ENCODE results near the gene ARHGAP18. TPM values are rescaled to one million over a fixed set of nuclear protein-coding genes. Genes with fewer than 3 reads are reported as not detected.

Gene ARHGAP18, protein sequence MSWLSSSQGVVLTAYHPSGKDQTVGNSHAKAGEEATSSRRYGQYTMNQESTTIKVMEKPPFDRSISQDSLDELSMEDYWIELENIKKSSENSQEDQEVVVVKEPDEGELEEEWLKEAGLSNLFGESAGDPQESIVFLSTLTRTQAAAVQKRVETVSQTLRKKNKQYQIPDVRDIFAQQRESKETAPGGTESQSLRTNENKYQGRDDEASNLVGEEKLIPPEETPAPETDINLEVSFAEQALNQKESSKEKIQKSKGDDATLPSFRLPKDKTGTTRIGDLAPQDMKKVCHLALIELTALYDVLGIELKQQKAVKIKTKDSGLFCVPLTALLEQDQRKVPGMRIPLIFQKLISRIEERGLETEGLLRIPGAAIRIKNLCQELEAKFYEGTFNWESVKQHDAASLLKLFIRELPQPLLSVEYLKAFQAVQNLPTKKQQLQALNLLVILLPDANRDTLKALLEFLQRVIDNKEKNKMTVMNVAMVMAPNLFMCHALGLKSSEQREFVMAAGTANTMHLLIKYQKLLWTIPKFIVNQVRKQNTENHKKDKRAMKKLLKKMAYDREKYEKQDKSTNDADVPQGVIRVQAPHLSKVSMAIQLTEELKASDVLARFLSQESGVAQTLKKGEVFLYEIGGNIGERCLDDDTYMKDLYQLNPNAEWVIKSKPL
- polyA plus RNA-seq (2012; ENCODE audit: missing spikeins), result 17.3 TPM

DNA sequence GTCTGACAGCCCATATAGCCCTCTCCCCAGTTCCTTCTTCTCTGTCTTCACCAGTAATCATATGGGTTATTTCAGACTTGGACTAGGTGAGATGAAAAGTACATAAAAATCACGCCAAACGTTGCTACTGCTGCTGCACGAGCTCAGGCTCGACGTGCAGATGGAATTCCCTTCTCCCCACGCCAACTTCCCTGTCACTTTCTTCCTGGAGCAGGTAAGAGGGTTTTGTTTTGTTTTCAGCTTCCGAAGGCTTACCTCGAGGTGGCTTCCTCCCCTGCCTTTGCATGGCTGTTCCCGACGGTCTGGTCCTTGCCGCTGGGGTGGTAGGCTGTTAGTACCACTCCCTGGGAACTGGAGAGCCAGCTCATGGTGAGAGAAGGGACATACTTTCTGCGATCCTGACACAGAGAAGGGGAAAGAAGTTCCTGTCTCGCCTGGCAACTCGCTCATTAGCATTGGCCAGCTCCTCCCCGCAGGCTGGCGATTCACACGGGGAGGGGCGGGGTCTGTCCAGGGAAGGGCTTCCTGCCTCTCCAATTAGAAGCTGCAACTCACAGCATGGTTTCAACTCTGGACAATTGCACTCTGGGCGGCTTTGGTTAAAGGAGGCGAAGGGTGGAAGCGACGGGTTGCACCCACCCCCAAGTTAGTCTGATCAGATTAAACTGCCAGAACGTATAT is at the start of gene ARHGAP18:
Gene ARHGAP18 (minus strand): TSS at position 409 of the 681 bp plus-strand sequence. CDS start 41 bp downstream, at position 368.
- TF ChIP-seq POLR2A (IDR thresholded peaks at IDR 0.05; ENCODE audit: low read depth, low read length) (peak; percentile 69; the same call in 1 of the 2 replicates), TAF1 (IDR thresholded peaks at IDR 0.05; ENCODE audit: borderline replicate concordance, low read depth, low read length) (0 out of 2 replicates have a peak, but pooled peaks have one; percentile 41), POLR2AphosphoS5 (IDR thresholded peaks at IDR 0.05; ENCODE audit: low read depth, low read length) (peak; percentile 66)
- FAIRE-seq (peak; percentile 94), DNase-seq (ENCODE audit: insufficient read length) (peak; percentile 41)

DNA sequence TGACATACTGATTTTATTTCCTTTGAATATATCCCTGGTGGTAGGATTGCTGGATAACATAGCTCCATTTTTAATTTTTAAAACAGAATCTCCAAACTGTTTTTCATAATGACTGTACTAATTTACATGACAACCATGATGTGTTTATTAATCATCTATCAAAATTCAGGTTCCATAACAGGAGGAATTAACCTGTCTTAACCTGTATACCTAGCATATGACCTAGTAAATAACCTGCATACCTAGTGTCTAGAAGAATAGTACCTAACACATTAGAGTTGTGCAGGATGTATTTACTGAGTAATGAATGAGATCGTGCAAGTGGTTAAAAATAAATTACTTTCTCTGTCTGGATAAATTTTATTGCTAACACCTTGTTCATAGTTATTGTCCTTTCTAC is 45.8 kb upstream of the ARHGAP18 start:
- DNase-seq (ENCODE audit: insufficient read length), result no peak
- no peak for FAIRE-seq
- TF ChIP-seq POLR2A (IDR thresholded peaks at IDR 0.05; ENCODE audit: low read depth, low read length) (no peak), POLR2AphosphoS5 (IDR thresholded peaks at IDR 0.05; ENCODE audit: low read depth, low read length) (no peak), TAF1 (IDR thresholded peaks at IDR 0.05; ENCODE audit: borderline replicate concordance, low read depth, low read length) (no peak)

DNA sequence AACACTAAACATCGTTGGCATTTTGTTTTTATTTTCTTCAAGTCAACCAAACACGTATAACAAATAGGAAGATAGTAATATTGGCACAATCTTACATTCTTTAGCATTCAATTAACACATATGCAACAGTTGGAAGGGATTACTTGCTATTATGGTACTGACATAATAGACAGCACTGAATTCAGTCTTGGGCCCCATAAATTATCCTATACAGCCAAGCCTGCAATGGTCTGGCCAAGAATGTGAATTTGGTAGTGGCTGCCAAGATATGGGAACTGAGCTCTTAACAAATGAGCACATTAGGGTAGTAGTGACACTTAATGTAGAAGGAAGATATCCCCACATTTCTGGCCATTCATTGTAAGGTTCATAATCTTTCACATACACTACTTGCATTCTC is 44.8 kb upstream of the ARHGAP18 start:
- no peak for FAIRE-seq
- DNase-seq (ENCODE audit: insufficient read length), result no peak
- no peak for TF ChIP-seq POLR2A (IDR thresholded peaks at IDR 0.05; ENCODE audit: low read depth, low read length)
- no peak for TF ChIP-seq POLR2AphosphoS5 (IDR thresholded peaks at IDR 0.05; ENCODE audit: low read depth, low read length)
- no peak for TF ChIP-seq TAF1 (IDR thresholded peaks at IDR 0.05; ENCODE audit: borderline replicate concordance, low read depth, low read length)

DNA sequence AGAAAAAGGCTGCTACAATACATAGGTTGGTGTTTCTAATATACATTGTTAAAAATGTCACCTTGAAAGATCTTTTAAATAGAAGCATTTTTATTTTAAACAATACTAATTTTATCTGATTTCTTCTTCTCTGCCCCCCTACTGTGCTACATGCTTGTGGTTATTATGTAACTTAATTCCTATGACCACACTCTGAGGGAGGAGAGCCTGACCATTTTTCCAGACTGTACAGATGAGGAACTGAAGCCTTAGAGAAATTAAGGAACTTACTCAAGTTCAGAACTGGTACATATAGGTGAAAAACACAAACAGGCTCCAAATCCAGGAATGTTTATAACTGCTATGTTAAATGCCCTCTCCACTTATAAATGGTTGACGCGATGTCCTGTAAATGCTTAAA is 43.4 kb upstream of the ARHGAP18 start:
- DNase-seq (ENCODE audit: insufficient read length) (no peak), FAIRE-seq (no peak)
- no peak for TF ChIP-seq TAF1 (IDR thresholded peaks at IDR 0.05; ENCODE audit: borderline replicate concordance, low read depth, low read length)
- no peak for TF ChIP-seq POLR2A (IDR thresholded peaks at IDR 0.05; ENCODE audit: low read depth, low read length)
- TF ChIP-seq POLR2AphosphoS5 (IDR thresholded peaks at IDR 0.05; ENCODE audit: low read depth, low read length), result no peak

DNA sequence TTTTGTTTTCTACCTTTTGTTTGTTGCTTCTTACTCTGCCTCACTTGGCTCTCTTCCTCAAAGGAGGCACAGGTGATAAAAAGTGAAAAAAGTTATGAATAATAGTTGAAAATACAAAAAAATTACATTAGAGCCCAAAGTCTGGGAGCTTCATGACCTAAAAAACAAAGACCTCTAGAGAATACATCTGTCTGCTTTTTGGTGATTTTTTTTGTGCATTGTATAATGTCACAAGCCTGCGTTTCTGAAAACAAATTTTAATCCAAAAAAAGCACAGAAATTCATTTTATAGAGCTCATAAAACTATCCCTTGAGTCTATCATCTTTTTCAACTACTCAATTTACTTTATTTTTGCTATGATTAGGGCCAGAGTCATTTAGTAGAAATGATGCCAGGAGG is 41.4 kb upstream of the ARHGAP18 start:
- FAIRE-seq (no peak), DNase-seq (ENCODE audit: insufficient read length) (no peak)
- TF ChIP-seq POLR2A (IDR thresholded peaks at IDR 0.05; ENCODE audit: low read depth, low read length), result no peak
- TF ChIP-seq POLR2AphosphoS5 (IDR thresholded peaks at IDR 0.05; ENCODE audit: low read depth, low read length), result no peak
- no peak for TF ChIP-seq TAF1 (IDR thresholded peaks at IDR 0.05; ENCODE audit: borderline replicate concordance, low read depth, low read length)

DNA sequence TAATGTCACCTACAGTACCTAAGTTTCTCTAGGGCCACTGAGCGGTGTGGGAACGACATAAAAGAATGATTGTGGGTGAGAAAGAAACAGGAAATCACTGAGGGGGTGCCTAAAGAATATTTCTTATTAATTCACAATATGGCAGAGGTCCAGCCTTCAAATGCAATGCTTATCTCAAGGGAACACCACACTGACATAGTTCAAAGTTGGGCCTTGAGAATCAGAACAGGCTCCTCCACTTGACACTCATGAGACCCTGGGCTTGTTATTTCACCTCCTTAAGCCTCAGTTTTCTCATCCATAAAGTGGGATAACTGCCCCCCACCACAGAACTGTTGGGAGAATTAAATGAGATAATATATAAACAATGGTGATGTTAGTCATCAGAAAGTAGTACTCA is 40.4 kb upstream of the ARHGAP18 start:
- DNase-seq (ENCODE audit: insufficient read length) (no peak), FAIRE-seq (no peak)
- TF ChIP-seq POLR2AphosphoS5 (IDR thresholded peaks at IDR 0.05; ENCODE audit: low read depth, low read length) (no peak), POLR2A (IDR thresholded peaks at IDR 0.05; ENCODE audit: low read depth, low read length) (no peak), TAF1 (IDR thresholded peaks at IDR 0.05; ENCODE audit: borderline replicate concordance, low read depth, low read length) (no peak)

DNA sequence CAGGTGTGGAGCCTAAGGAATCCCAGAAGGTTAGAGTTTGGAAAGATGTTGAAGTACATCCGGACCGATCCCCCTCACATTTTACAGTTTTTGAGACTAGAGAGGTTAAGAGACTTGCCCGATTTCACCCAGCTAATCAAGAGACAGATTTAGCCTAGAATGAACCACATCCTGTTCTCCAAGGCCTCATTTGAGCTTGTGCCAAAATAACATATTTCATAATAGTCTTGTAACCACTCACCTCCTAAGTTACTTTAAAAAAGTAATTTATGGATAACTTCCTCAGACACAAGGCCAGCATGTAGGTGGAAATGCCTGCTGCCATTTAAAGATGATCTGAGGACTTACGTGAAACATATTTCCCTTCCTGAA is 39.8 kb upstream of the ARHGAP18 start:
- FAIRE-seq (peak; percentile 40), DNase-seq (ENCODE audit: insufficient read length) (peak; percentile 6)
- TF ChIP-seq TAF1 (IDR thresholded peaks at IDR 0.05; ENCODE audit: borderline replicate concordance, low read depth, low read length) (no peak), POLR2A (IDR thresholded peaks at IDR 0.05; ENCODE audit: low read depth, low read length) (no peak), POLR2AphosphoS5 (IDR thresholded peaks at IDR 0.05; ENCODE audit: low read depth, low read length) (no peak)

DNA sequence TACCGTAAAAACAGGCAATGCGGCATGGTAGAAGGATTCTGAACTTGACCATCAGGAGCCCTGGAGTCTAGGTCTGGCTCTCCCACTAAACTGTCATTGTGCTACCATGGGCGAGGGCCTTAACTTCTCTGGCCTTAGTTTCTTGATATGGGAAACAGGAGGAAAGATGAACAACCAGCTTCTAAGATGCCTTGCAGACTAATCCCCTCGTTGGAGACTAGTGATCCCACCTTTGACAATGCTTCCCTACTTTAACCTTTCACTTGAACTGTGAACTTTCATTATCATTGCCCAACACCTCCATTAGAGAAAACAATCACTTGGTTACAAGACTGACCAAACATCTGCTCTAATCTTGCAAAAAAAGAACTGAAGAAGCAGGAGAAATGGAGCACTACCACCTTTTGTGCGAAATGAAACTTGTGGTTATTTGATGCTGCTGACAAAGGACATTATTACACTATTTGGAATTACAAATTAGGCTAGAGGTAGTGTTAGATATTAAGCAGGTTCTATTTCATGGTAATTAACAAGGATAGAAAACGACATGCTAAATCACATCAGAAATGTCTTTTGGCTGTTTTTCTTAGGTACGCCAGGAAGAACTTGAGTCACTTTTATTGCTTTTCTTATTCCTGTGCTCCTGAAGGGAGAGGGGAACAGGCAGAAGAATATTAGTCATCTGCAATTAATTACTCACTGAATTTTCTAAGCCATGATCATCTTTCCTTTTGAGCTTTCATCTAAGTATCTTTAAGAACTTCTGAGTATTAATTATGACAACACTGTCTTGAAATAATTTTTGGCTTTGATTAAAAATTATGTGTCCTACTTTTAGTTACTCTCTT is 39.1 kb upstream of the ARHGAP18 start:
- DNase-seq (ENCODE audit: insufficient read length), result no peak
- TF ChIP-seq POLR2AphosphoS5 (IDR thresholded peaks at IDR 0.05; ENCODE audit: low read depth, low read length) (no peak), POLR2A (IDR thresholded peaks at IDR 0.05; ENCODE audit: low read depth, low read length) (no peak), TAF1 (IDR thresholded peaks at IDR 0.05; ENCODE audit: borderline replicate concordance, low read depth, low read length) (no peak)
- peak; percentile 40 for FAIRE-seq

DNA sequence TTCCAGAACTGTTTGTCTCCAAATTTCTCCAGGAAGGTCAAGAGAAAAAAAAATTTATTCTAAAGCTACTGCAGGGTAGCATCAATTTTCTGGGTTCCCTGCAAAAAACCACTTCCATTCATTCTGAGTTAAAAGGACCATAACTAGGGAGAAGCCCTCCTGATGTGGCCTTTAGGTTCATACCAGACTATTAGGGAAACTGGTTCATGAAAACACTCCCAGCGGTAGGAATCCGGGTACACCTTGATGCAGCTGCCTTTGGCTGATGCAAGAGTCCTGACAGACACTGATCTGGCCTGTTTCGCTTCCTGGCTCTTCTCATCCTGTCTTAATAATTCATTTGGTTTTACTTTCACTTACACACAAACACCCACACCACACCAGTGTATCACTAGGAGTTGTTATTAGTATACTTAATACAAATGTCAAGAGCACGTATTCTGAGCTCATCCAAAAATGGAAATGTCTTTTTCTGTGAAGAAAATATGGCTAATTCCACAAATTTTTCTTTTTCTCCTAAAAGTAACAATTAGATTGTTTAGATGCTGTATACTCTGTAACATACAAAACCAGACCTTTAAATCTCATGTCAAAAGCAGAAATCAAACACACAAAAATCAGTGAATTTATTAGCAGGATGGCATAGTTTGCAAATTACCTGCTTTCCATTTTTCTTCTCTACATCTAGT is 38.4 kb upstream of the ARHGAP18 start:
- peak; percentile 5 for DNase-seq (ENCODE audit: insufficient read length)
- TF ChIP-seq TAF1 (IDR thresholded peaks at IDR 0.05; ENCODE audit: borderline replicate concordance, low read depth, low read length), result no peak
- 0 out of 2 replicates have a peak, but pooled peaks have one; percentile 36 for TF ChIP-seq POLR2A (IDR thresholded peaks at IDR 0.05; ENCODE audit: low read depth, low read length)
- TF ChIP-seq POLR2AphosphoS5 (IDR thresholded peaks at IDR 0.05; ENCODE audit: low read depth, low read length), result peak; percentile 51; the same call in 1 of the 2 replicates
- peak; percentile 86 for FAIRE-seq

DNA sequence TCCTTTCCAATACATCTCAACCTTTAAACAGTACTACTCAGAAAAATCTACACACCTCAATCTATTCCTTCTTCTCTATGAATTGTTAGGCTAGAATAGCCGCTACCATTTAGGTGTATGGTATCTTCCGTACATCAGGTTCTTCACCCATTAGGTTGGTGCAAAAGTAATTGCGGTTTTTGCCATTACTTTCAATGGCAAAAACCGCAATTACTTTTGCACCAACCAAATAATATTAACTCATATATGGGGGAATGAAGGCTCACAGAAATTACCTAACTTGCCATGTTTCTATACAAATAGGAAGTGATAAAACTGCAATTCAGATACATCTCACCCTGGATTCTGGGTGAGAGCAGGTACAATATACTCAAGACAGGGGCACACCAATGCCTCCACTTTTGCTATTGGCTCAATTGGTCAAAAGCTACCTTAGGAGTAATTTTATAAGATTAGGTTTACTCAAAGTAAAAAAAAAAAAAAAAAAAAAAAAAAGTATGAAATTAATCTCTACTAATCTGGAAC is 37.7 kb upstream of the ARHGAP18 start:
- FAIRE-seq, result no peak
- no peak for TF ChIP-seq POLR2AphosphoS5 (IDR thresholded peaks at IDR 0.05; ENCODE audit: low read depth, low read length)
- TF ChIP-seq POLR2A (IDR thresholded peaks at IDR 0.05; ENCODE audit: low read depth, low read length), result no peak
- no peak for TF ChIP-seq TAF1 (IDR thresholded peaks at IDR 0.05; ENCODE audit: borderline replicate concordance, low read depth, low read length)
- no peak for DNase-seq (ENCODE audit: insufficient read length)

Measured in GM12892 (cell line).